Activated CD4-positive, alpha-beta T cell treated with anti-CD3 and anti-CD28 coated beads, Interleukin-2, amount 50 U/mL, for 48 hours (primary cell): ENCODE data around the gene GNG3.
"Not testable (repeated sequence)": the region's sequence is repeated elsewhere in the genome, so short reads cannot be mapped to it uniquely, and the experiment has no call there.

Experiments used
- DNase-seq, 2 experiments: peaks; one replicate each; pipeline ENCODE4 v3.0.0-alpha.2; 2020

Gene GNG3

DNA sequence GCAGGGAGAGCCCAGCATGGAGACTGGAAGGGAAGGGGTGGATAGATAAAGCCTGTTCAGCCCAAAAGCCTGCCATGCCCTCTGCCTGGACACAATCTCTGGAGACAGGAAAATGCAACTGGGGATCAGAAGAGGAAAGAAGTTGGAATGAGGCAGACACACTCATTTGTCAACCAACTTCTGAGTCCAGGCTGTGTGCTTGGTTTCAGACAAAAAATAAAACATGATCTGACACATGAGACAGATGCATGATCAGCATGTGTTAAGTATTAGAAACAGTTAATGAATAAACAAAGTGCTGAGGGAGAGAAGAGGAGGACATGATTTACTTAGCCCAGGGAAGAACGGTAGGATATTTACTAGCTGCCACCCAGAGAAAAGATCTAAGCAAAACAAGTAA, 19.0 kb upstream of the GNG3 start:
- no peak for DNase-seq

DNA sequence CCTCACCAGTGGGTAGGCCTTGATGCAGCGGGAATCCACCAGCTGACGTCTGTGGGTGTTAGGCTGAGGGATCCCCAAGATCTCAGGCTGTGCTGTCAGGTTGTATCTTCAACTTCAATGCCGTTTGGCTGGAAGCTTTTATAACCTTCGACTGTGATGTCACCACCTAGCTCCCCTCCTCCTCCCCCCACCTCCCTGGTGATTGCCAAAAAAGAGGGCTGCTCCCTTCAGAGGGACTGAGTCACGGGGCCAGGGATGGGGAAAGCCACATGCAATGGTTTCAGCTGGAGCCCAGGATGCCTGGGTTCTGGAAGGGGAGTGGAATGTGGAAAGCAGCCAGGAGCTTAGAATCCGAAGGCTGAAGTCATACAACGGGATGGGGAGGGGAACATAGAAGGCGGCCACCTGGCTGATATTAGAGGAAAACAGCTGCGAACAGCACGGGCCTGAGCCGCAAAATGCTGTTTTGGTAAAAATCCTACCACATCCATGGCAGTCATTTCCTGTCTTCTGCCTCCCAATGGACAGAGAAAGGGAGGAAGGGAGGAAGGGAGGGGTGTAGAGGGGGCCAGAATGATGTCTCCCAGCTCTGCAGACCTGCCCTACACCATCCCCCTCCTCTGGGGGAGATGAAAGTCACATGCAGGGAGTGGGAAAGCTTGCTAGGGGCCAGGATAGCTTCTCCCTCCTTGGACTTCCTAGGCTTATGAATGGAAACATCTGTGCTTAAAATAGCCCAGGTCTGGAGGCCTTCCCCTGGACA, 17.9 kb upstream of the GNG3 start, which contains the start of gene LRRN4CL:
Gene LRRN4CL (minus strand): TSS at position 110 of the 763 bp plus-strand sequence. CDS start 1,022 bp downstream, outside the sequence.
- no peak for DNase-seq

DNA sequence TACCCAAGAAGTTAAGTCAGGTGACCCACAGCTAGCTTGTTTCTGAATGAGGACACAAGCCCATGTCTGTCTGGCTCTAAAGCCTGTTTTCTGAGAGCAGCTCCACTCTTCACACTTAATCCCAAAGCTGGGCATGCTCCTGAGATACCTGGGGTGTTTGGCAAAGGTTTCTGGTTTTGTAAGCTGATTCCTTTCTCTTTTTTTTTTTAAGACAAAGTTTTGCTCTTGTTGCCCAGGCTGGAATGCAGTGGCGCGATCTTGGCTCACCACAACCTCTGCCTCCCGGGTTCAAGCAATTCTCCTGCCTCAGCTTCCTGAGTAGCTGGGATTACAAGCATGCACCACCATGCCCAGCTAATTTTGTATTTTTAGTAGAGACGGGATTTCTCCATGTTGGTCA, 13.9 kb upstream of the GNG3 start:
- DNase-seq, result not testable (repeated sequence)

DNA sequence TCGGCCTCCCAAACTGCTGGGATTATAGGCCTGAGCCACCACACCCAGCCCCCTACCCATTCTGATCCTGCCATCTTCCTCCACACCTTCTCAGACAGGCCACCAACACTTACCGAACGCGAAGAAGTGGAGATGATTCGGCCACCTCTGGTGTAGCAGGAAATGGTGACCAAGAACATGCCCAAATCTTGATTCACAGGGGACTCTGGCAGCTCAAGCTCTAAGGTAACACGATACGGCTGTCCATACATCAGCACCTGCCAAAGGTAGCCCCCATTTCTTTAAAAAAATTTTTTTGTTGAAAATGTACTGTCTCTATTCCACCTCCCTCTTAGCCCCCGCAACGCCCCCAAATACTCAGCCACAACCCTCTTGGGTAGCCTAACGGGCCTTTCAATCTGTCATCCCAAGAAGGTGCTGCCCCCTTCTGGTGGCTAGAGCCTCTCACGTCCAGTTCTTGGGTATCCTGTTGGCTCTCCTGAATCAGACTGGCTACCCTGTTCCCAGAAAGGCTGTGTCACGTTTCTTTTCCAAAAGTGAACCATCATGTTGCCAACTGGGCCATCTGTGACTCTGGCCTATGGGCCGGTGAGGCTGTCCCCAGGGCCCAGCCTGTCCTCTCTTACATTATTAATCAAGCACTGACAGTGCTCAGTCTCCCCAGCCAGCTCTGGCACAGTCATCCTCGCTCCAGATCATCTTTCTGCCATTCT, 12.9 kb upstream of the GNG3 start:
- DNase-seq, result peak; percentile 74 to 82

DNA sequence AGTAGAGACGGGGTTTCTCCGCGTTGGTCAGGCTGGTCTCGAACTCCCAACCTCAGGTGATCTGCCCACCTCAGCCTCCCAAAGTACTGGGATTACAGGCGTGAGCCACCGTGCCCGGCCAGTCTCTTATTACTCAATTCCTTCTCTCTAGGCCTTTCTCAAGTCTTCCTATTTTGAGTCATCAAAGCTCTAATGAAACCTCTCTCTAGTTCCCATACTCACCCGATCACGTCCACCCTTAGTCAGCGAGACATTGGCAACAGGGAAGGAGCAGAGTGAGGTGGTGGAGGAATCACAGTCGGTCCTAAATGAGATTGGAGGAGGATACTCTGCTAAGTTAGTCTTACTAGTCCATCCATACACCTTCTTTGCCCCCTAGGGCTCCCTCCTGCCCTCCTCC, 5.2 kb upstream of the GNG3 start:
- no peak for DNase-seq

DNA sequence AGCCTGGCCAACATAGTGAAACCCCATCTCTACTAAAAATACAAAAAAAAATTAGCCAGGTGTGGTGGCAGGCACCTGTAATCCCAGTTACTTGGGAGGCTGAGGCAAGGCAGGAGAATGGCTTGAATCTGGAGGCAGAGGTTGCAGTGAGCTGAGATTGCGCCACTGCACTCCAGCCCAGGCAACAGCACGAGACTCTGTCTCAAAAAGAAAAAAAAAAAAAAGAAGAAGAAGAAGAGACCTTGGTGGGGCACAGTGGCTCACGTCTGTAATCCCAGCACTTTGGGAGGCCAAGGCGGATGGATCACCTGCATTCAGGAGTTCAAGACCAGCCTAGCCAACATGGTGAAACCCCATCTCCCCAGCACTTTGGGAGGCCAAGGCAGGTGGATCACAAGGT, 3.6 kb upstream of the GNG3 start:
- not testable (repeated sequence) for DNase-seq

DNA sequence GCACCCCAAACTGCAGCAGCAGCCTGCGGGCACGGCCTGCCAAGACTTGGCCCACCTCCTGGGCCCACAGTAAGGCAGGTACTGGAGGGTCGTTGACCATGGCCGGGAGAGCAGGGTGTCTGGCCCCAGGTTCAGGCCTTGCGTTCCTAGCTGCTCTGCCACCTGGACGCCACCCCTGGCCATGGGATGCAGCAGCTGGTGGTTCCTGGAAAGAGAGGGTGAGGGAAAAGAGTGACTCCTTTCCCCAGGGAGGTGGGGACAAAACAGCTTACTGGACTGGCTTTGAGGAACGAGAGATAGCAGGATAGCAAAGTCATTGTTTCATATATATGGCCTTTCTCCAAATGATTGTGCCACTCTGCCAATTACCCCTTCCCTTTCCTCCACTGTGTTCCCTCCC, 2.1 kb upstream of the GNG3 start:
- no peak for DNase-seq

DNA sequence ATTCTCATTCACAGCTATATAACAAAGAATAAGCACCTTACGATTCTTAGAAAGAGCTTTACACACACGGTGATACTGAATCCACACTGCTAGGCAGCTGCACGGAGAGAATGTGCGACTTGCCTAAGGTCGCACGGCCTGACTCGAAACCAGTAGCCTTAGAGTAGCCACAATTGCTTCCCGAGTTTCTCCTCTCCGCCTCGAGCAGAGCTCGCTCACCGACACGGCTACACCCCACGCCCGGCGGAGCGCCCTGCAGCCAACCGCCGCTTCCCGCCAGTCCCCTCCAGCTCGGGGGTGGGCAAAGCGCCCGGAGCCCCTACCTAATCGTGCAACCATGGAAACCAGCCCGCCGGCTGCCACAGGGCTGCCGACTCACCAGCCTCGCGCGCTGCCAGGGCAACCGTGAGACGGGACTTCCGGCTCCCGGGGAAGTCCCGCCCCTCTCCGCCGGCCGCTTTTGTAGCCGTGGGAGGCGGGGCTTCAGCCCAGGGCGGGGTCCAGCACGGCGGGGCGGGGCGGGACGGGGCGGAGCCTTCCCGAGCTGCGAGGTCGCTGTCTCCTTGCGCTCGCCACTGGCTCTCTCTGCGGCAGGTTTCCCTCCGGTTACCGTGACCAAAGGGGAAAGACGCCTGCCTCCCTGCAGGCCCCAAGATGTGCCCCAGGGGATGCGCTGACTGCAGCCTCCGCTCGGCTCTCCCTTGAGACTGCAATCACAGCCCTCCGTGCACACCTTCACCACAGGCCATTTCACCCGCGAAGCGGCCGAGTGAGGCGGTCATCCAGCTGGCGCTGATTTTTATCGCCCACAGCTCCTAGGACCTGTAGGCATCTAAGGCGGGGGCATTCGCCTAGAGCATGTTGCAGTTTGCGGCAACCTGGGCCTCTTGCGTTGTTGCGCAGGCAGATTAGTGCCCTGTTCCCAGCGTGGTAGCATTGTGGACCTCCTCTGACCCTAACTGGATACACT, 1.3 kb upstream of the GNG3 start:
- peak; percentile 92 to 93 for DNase-seq

DNA sequence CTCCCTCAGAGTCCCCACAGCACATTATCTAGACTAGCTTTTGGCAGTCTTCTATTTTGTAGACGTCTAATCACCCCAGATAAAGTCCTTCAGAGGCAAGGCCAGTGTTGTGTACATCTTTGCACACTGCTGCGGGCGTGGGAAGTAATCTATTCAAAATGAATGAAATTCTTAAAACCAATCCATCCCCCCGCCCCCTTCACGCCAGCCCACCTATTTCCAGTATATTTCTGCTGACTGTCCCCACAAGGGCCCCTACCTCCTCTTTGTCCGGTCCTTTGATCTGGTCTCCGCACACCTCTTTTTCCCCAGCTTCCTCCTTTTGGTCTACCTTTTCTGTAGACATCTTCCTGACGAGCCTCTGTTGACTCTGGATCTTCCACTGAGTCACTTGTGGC, 627 bp upstream of the GNG3 start:
- no peak for DNase-seq

DNA sequence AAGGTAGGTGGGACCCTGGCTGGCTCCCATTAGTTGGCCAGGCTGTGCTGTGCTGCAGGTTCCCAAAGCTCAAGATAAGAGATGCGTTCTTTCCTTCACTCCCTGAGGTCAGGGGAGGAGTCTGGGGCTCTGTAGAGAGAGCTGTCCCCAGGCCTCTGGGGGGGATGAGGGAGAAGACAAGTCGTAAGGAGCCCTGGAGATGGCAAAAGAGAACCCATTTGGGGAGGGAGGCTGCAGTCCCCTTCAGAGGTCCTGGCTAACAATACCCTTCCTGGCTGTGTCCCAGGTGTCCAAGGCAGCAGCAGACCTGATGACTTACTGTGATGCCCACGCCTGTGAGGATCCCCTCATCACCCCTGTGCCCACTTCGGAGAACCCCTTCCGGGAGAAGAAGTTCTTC, 916 bp downstream of the GNG3 start:
- DNase-seq, result no peak

DNA sequence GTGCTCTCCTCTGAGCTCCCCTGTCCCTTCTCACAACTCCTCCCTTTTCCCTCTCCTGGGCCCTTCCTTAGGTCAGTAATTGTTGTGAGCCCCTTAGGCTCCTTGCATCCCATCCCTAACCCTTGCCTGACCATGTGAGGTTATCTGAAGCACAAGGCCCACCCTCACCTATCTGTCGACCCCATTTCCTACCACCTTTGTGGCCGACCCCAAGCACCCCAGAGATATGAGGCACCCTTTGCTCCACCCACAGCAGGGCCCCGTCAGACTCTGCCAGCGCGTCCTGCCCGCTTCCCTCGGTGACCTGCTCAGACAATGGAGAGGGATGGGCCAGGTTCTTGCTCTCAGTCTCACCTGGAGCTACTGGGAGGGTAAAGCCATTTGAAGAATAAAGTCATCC, 1.3 kb downstream of the GNG3 start:
- DNase-seq, result peak; percentile 49 to 52

DNA sequence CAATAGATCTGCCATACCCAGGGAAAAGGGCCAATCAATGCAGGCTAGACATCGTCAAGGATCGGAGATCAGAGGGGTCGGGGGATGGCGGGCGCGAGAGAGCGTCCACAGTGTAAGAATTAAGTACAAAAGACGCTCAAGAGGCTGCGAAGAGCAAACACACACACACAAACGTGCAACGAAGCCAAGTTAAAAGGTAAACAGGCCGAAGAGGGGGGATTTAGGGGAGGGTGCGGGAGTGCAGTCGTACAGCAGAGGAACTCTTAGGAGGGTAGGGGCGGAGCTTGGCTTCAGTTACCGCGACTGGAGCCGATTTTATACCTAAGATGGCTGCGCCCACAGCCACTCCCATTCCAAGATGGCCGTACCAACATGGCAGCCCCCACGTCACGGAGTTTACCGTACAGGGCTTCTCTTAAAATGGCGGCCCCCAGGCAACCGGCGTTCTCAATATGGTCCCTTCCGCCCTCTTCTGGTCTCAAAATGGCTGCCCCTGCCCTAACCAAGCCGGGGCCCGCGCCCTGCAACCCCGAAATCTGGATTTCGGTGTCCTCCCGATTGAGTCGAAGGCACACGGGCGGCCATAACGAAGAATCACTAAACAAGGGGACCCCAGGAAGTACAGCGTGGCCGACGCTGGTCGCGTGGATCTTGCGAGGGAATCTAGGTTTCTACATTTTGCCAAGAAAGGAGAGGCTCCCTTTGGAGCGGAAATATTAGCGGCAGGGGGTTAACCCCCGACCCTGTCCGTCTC, 1.9 kb downstream of the GNG3 start:
- DNase-seq, result peak; percentile 96

DNA sequence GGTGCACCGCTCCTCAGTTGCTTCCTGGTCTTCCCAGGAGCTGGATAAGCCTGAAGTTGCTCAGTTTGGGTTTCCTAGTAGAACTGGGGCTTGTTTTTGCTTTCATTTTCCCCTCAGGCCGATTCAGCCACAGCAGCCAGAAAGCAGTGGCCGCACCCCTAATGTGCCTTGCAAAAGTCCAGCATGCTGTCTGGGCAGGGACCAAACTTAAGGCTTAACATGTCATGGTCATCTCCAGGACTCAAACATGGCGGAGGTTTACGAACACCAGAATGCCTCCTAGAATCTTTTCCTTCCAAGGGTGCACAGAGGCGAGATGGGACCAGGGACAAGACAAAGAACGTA, 2.5 kb downstream of the GNG3 start:
- DNase-seq, result peak in 1 of 2 experiments; percentile 40

DNA sequence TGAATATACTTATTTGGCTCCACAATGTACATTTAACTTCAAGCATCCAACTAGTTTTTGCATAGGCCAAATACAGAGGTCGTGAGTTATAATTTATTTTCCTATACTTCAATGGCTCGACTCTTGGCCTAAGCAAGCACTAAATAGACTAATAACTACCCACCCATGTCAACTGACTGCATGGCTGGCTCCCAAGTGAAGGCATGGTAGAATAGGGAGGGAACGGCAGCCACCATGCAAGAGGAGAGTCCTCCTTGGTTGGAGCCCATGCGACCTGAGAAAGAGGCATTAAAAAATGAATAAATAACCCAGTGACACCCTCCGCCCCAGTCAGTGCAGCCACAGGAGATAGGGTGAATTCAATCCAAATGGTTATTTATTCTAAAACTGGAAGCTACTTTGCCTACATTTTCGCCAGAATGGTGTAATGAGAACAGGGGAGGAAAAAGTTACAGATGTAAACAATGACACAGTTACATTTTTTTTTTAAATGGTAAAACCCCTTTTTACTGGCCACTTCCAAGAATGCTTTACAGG, 4.9 kb downstream of the GNG3 start:
- DNase-seq, result no peak

DNA sequence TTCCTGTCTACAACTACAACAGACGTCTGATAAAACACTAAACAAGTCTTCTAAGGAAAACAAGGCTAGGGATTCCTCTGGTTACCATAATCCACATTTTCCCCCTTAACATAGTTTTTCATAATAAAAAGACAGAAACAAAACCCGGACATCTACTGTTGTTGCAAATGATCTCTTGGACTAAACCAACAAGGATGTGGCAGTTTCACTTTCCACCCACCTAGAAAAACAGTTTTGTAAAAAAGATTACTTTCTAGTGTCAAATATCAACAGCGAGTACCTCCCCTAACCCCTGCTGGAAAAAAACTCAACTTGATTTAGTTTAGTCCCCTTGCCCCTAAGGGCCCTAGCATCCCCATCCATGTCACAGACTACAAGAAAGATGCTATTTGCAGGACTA, 5.4 kb downstream of the GNG3 start:
- DNase-seq, result no peak

DNA sequence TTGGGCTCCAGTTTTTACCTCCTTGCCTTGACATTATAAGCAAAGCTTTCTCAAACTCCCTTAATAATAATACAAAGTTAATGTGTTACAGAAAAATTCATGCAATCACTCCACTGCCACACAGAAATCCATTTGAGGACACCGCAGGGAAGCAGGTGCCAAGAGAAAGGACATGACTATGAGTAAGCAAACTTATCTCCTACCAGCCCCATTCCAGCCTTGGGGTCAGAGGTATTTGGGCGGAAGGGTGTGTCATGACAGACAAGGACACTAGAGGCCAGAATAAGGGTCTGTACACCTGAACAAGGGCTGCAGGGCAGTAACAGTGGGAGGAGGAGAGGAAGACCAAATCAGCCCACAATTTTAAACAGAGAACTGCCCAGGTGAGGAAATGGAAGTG, 5.9 kb downstream of the GNG3 start:
- DNase-seq, result no peak

DNA sequence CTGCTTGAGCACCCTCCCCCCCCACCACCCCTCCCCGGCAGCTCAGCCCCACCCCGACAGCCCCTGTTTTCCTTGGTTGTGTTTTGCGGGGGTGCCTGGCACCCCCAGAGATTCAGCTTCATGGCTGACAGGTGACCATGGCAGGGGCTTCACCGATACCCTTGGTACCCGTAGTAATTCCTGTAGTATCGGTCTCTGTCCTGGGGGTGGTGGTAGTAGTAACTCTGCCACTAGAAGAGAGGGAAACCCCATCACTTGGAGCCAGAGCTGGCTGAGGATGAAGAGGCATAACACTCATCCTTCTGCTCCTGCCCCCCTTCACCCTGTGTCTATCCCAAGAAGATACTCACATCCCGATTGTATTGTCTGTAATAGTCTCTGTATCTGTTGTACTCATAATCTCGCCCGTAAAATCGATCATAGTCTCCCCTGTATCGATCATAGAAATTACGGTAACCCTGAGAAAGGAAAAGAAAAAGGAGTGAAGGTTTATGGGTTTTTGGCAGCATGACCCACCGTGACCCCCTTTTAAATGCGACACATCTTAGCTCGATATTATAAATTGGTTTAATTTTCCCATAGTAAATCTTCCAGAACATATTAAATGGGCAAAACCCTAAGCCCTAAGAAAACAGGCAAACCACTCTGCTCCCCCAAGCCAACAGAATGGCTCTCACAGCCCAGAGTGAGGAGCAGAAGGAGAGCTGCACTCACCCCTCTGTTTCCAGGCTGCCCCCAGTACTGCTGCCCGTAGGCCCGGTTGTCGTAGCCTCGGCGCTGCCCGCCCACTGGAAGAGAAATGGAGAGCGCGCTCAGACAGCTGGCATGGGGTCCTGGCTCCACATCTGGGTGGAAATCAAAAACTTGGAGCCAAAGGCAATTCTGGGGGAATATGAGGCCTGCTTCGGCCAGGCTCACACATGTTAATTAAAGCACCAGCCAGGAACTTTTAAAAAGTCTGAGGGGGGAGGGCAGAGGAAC, 8.0 kb downstream of the GNG3 start:
- DNase-seq, result no peak

DNA sequence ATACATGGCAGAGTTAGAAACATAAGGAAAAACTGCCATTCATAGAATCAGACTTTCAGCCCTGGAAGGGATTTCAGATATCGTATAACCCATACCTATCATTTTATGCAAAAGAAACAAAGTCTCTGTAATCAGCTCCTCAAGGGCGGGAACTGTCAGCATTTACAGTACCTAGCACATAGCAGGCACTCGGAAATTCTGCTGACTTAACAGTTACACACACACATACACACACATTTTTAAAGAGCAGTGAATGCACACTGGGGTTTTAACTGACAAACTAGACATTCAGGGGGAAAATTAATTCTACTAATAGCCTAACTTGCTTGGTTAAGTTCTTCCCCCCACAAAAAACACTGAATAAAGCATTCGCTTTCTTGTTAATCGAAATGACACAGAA, 8.7 kb downstream of the GNG3 start:
- DNase-seq, result no peak

DNA sequence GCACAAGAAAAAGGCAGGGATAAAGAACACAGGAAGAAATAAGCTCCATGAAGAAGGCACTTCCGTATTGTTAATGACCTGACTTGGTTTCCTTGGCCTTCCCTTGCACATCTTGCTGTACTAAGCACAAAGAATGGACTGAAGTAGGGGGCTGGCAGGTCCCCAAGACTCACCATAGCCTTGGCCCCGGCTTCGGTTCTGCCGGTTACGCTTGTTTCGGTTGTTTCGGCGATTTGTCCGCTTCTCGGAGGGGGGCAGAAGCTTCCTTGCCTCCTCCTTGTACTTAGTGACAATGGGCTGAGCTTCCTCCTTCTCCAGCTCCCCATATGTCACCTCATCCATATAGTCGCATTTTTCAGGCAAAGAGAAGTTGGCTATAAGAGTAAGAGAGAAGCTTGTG, 9.3 kb downstream of the GNG3 start:
- DNase-seq, result no peak

DNA sequence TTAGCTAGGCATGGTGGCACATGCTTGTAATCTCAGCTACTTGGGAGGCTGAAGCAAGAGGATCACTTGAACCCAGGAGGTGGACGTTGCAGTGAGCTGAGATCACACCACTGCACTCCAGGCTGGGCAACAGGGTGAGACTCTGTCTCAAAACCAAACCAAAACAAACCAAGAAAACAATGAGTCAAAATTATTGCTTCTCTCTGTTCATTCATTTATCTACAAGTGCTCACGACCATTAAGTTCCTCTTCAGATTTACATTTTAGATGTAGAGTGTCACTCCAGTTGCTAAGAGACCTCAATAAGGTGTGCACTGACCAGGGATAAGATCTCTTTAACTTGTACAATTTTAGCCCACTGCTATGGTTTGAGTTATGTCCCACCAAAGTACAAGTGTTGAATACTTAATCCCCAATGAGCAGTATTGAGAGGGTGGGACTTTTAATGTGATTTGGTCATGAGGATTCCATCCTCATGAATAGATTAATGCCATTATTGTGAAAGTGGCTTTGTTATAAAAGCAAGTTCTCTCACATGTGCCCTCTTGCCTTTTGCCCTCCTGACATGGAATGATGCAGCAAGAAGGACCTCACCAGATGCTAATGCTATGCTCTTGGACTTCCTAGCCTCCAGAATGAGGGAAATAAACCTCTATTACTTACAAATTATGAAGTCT, 12.0 kb downstream of the GNG3 start:
- no peak for DNase-seq

DNA sequence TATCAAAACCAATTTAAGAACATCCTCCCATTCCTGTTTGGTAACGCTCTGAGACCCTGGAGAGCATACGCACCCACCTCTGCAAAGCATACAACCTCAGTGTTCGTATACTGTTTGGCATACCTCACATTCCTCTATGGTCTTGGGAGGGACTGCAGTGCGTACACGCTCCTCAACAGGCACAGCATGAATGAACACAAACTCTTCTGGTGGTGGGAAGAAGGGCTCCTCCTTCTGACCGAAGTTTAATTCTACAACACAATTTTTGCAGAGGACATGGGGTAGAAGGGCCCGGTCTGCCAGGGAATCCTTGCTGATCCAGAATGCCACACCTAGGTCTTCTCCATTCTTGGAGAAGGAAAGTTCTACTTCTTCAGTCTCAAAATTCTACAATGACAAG, 14.5 kb downstream of the GNG3 start:
- DNase-seq, result no peak
